Adrenal gland (tissue), 5 donors: Measurements from ENCODE around the gene ANKRD49.

Source experiments
- POLR2A ChIP-seq, 2 donors: fragments of 450-650 bp; IDR thresholded peaks; one replicate each; pipeline ENCODE4 v1.6.1; 2017; ENCODE audit warnings: antibody characterized with exemption in 2 of 2, mild to moderate bottlenecking in 2 of 2, moderate library complexity in 1 of 2
- TF ChIP-seq, protein P1 (sequence below), 6 experiments: fragments of 450-650 bp in 4 of 6; fragments of 200-600 bp in 2 of 6; sonication (generic) in 1 of 6; IDR thresholded peaks; 1 replicate in 5 of 6; 2 replicates in 1 of 6; pipeline versions ENCODE4 v1.5.1 to v1.8.0; 2016 to 2021; ENCODE audit warnings: antibody characterized with exemption in 6 of 6, mild to moderate bottlenecking in 2 of 6, moderate library complexity in 1 of 6
- donor health status: DM: no; HTN: no; CAD: no.

DNA sequence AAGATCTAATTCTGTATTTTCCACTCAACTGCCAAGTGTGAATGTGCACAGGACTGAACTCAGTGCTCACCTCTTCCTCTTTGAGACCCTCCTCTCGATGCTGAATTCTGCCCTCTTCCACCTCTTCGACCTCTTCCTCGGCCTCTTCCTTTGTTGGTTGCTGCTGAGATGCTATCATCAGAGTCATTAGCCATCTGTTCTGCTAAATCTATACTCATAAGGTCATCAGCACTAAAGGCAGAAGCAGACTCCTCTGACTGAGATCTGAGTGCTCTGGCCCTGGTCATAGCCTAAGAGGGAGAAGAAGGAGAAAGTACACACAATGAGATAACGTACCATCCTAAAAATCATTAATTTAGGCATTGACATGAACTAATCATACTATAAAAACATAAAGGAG, 46.6 kb upstream of the ANKRD49 start:
- TF ChIP-seq, protein P1, sequence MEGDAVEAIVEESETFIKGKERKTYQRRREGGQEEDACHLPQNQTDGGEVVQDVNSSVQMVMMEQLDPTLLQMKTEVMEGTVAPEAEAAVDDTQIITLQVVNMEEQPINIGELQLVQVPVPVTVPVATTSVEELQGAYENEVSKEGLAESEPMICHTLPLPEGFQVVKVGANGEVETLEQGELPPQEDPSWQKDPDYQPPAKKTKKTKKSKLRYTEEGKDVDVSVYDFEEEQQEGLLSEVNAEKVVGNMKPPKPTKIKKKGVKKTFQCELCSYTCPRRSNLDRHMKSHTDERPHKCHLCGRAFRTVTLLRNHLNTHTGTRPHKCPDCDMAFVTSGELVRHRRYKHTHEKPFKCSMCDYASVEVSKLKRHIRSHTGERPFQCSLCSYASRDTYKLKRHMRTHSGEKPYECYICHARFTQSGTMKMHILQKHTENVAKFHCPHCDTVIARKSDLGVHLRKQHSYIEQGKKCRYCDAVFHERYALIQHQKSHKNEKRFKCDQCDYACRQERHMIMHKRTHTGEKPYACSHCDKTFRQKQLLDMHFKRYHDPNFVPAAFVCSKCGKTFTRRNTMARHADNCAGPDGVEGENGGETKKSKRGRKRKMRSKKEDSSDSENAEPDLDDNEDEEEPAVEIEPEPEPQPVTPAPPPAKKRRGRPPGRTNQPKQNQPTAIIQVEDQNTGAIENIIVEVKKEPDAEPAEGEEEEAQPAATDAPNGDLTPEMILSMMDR (IDR thresholded peaks at IDR 0.05) = no peak
- TF ChIP-seq POLR2A (IDR thresholded peaks at IDR 0.05) = no peak
